ENCODE measurements around the gene TMEM158.
A peak's percentile ranks its signal among the peaks of the same experiment; 100 is the strongest.

DNA sequence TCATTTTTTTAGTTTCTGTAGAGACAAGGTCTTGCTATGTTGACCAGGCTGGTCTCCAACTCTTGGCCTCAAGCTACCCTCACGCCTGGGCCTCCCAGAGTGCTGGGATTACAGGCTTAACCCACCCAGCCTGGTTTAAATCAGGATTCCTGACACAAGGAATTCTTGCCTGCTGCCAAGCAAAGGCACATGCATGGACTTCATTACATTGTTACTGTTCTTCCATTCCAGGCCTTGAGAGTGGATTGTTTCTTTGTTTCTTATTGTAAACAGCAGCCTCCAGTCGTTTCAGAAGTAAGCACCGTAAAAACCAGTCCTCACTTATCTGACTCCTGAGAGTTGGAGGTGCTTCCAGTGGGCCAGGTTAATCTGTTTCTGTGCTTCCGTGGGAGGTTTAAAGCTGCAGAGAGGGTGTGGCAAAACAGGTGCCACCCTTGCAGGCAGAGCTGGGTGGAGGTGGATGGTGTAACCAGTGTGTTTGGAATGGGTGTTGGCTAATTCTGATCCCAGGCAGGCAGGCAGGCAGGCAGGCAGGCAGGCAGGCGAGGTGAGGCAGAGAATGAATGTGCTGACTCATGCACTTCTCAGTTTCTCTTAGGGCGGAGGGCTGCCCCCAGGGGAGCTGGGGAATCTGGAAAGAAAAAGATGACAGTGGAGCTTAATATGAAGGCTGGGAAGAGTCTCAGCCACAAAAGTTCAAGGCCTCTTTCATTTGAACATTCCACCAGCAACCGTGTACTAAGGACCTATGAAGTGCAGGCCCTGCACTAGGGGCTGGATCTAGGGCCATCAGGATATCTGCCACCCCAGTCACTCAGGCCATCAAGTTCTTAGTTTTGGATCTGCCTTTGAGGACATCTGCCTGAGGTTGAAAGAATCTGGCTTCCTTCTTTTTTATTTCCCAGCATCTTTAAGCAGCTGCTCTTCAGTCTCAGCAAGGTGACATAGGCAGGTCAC lies 42.9 kb downstream of the TMEM158 start:
- TF ChIP-seq RAD21 (IDR thresholded peaks at IDR 0.05; ENCODE audit: low read depth) (no peak; the same call in none of the 2 replicates), EP300 (IDR thresholded peaks at IDR 0.05; ENCODE audit: borderline replicate concordance) (peak; percentile 19; the same call in 1 of the 2 replicates), TEAD4 (IDR thresholded peaks at IDR 0.05) (peak; percentile 57; the same call in 1 of the 2 replicates), EGR1 (IDR thresholded peaks at IDR 0.05) (no peak), FOXM1 (IDR thresholded peaks at IDR 0.05; ENCODE audit: borderline replicate concordance, low read depth) (no peak), CREB1 (IDR thresholded peaks at IDR 0.05; ENCODE audit: low read depth) (no peak), CEBPB (IDR thresholded peaks at IDR 0.05) (peak; percentile 66), TAF1 (IDR thresholded peaks at IDR 0.05; ENCODE audit: low read depth) (no peak)
- TF ChIP-seq, protein P1, sequence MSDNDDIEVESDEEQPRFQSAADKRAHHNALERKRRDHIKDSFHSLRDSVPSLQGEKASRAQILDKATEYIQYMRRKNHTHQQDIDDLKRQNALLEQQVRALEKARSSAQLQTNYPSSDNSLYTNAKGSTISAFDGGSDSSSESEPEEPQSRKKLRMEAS (IDR thresholded peaks at IDR 0.05) = peak; percentile 72
- TF ChIP-seq, protein P2, sequence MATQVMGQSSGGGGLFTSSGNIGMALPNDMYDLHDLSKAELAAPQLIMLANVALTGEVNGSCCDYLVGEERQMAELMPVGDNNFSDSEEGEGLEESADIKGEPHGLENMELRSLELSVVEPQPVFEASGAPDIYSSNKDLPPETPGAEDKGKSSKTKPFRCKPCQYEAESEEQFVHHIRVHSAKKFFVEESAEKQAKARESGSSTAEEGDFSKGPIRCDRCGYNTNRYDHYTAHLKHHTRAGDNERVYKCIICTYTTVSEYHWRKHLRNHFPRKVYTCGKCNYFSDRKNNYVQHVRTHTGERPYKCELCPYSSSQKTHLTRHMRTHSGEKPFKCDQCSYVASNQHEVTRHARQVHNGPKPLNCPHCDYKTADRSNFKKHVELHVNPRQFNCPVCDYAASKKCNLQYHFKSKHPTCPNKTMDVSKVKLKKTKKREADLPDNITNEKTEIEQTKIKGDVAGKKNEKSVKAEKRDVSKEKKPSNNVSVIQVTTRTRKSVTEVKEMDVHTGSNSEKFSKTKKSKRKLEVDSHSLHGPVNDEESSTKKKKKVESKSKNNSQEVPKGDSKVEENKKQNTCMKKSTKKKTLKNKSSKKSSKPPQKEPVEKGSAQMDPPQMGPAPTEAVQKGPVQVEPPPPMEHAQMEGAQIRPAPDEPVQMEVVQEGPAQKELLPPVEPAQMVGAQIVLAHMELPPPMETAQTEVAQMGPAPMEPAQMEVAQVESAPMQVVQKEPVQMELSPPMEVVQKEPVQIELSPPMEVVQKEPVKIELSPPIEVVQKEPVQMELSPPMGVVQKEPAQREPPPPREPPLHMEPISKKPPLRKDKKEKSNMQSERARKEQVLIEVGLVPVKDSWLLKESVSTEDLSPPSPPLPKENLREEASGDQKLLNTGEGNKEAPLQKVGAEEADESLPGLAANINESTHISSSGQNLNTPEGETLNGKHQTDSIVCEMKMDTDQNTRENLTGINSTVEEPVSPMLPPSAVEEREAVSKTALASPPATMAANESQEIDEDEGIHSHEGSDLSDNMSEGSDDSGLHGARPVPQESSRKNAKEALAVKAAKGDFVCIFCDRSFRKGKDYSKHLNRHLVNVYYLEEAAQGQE (IDR thresholded peaks at IDR 0.05; ENCODE audit: low read depth) = no peak
- TF ChIP-seq, protein P3, sequence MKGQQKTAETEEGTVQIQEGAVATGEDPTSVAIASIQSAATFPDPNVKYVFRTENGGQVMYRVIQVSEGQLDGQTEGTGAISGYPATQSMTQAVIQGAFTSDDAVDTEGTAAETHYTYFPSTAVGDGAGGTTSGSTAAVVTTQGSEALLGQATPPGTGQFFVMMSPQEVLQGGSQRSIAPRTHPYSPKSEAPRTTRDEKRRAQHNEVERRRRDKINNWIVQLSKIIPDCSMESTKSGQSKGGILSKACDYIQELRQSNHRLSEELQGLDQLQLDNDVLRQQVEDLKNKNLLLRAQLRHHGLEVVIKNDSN (IDR thresholded peaks at IDR 0.05) = peak; percentile 53
